SK-N-SH (cell line): ENCODE data around the gene FAT1. TPM values are rescaled to one million over a fixed set of nuclear protein-coding genes. Genes with fewer than 3 reads are reported as not detected.

Experiments
- CTCF ChIA-PET: fragments of 300-600, 350-600 bp; formaldehyde crosslinking; extraction: SDS; loops from one replicate; lab custom pipeline; 2021; lab: Yijun Ruan, JAX
- POLR2A ChIA-PET: fragments of 350-600 bp; sonication (Branson Sonifier 250); formaldehyde crosslinking; extraction: SDS; loops from one replicate; lab custom pipeline; 2020; ENCODE audit warnings: antibody characterized with exemption, inconsistent platforms; lab: Yijun Ruan, JAX
- DNase-seq: peaks from one replicate; pipeline ENCODE4 v3.0.0; 2012
- H2AFZ ChIP-seq: fragments of 200-600 bp; sonication (generic); 2 replicates; pipeline ENCODE4 v1.8.1; 2016; ENCODE audit warnings: antibody characterized with exemption, mild to moderate bottlenecking, low read depth
- H3F3A ChIP-seq: fragments of 200-600 bp; sonication (generic); replicated peaks from 2 replicates; pipeline ENCODE3; 2016; ENCODE audit warnings: antibody characterized with exemption, mild to moderate bottlenecking; ENCODE audit not compliant: insufficient read depth
- H3K27ac ChIP-seq, 2 experiments: fragments of 200-500 bp in 1 of 2; fragments of 200-600 bp in 1 of 2; sonication (Bioruptor generic) in 1 of 2; sonication (generic), shearing (Covaris generic) in 1 of 2; 2 replicates each; pipeline versions ENCODE4 v1.5.1 to v1.6.1; 2014 to 2016; ENCODE audit warnings: low read depth in 2 of 2, inconsistent platforms in 1 of 2, low read length in 1 of 2, mild to moderate bottlenecking in 1 of 2, mixed read lengths in 1 of 2
- H3K27me3 ChIP-seq: fragments of 200-600 bp; sonication (generic), shearing (Covaris generic); 2 replicates; pipeline ENCODE4 v1.6.1; 2016; ENCODE audit warnings: mixed run types; ENCODE audit not compliant: insufficient read depth
- H3K36me3 ChIP-seq, 2 experiments: fragments of 200-500 bp in 1 of 2; fragments of 200-600 bp in 1 of 2; sonication (Bioruptor generic) in 1 of 2; sonication (generic) in 1 of 2; replicated peaks in 1 of 2; 2 replicates each; pipeline versions ENCODE3 to v1.5.1; 2014 to 2016; ENCODE audit warnings: low read length in 1 of 2, mild to moderate bottlenecking in 1 of 2; ENCODE audit not compliant: insufficient read depth in 2 of 2, control insufficient read depth in 1 of 2
- H3K4me1 ChIP-seq, 2 experiments: fragments of 200-500 bp in 1 of 2; fragments of 200-600 bp in 1 of 2; sonication (Bioruptor generic) in 1 of 2; sonication (generic), shearing (Covaris generic) in 1 of 2; 2 replicates each; pipeline versions ENCODE4 v1.5.1 to v1.6.1; 2014 to 2016; ENCODE audit warnings: low read depth in 1 of 2, low read length in 1 of 2, mixed run types in 1 of 2; ENCODE audit not compliant: insufficient read depth in 2 of 2, control insufficient read depth in 1 of 2
- H3K4me2 ChIP-seq: fragments of 200-600 bp; sonication (generic), shearing (Covaris generic); 2 replicates; pipeline ENCODE4 v1.6.1; 2017; ENCODE audit warnings: mixed run types
- H3K4me3 ChIP-seq, 2 experiments: fragments of 200-500 bp in 1 of 2; fragments of 200-600 bp in 1 of 2; sonication (Bioruptor generic) in 1 of 2; sonication (generic), shearing (Covaris generic) in 1 of 2; 2 replicates each; pipeline versions ENCODE4 v1.5.1 to v1.8.1; 2014 to 2016; ENCODE audit warnings: low read depth in 2 of 2, inconsistent platforms in 1 of 2, low read length in 1 of 2, mild to moderate bottlenecking in 1 of 2, mixed read lengths in 1 of 2, moderate library complexity in 1 of 2
- H3K79me2 ChIP-seq: fragments of 200-600 bp; sonication (generic); 2 replicates; pipeline ENCODE4 v1.8.1; 2017; ENCODE audit warnings: mild to moderate bottlenecking; ENCODE audit not compliant: insufficient read depth
- H3K9ac ChIP-seq: fragments of 200-600 bp; sonication (generic); 2 replicates; pipeline ENCODE4 v1.6.1; 2017; ENCODE audit warnings: mixed run types
- H3K9me2 ChIP-seq: fragments of 200-600 bp; sonication (generic); 2 replicates; pipeline ENCODE4 v1.6.1; 2017; ENCODE audit warnings: mixed run types
- H3K9me3 ChIP-seq: fragments of 200-600 bp; sonication (generic); 2 replicates; pipeline ENCODE4 v1.6.1; 2017; ENCODE audit warnings: mixed run types, mild to moderate bottlenecking, moderate library complexity
- H4K20me1 ChIP-seq: fragments of 200-600 bp; sonication (generic); 2 replicates; pipeline ENCODE4 v1.6.1; 2017; ENCODE audit warnings: mild to moderate bottlenecking, mixed run types; ENCODE audit not compliant: insufficient read depth
- ELF1 ChIP-seq: IDR thresholded peaks from 2 replicates; pipeline ENCODE4 v1.4.0; 2012
- MXI1 ChIP-seq: IDR thresholded peaks from 2 replicates; pipeline ENCODE4 v1.6.1; 2012; ENCODE audit warnings: mild to moderate bottlenecking, low read depth, low read length, improper control_type of control experiment
- NFIC ChIP-seq: IDR thresholded peaks from 2 replicates; pipeline ENCODE4 v1.4.0; 2012; ENCODE audit warnings: borderline replicate concordance
- NRF1 ChIP-seq: IDR thresholded peaks from 2 replicates; pipeline ENCODE4 v1.6.1; 2012; ENCODE audit warnings: low read depth, mild to moderate bottlenecking, low read length
- RCOR1 ChIP-seq: fragments of 150-350 bp; IDR thresholded peaks from 2 replicates; pipeline ENCODE4 v1.6.1; 2017; ENCODE audit warnings: antibody characterized with exemption, low read length
- RFX5 ChIP-seq: IDR thresholded peaks from 2 replicates; pipeline ENCODE4 v1.6.1; 2012; ENCODE audit warnings: mild to moderate bottlenecking, improper control_type of control experiment, low read length
- RXRA ChIP-seq: IDR thresholded peaks from 2 replicates; pipeline ENCODE4 v1.4.0; 2012; ENCODE audit warnings: low read depth, mild to moderate bottlenecking, borderline replicate concordance
- SIN3A ChIP-seq: IDR thresholded peaks from 2 replicates; pipeline ENCODE4 v1.6.1; 2012; ENCODE audit warnings: low read depth, mild to moderate bottlenecking, low read length, moderate library complexity, borderline replicate concordance
- SMC3 ChIP-seq: IDR thresholded peaks from 2 replicates; pipeline ENCODE4 v1.6.1; 2012; ENCODE audit warnings: low read depth, low read length, improper control_type of control experiment
- TAF1 ChIP-seq: IDR thresholded peaks from 2 replicates; pipeline ENCODE4 v1.6.1; 2012; ENCODE audit warnings: low read depth, mild to moderate bottlenecking, low read length, moderate library complexity, borderline replicate concordance
- TEAD4 ChIP-seq: IDR thresholded peaks from 2 replicates; pipeline ENCODE4 v1.4.0; 2012; ENCODE audit warnings: mild to moderate bottlenecking, borderline replicate concordance; ENCODE audit not compliant: insufficient read depth
- YY1 ChIP-seq: IDR thresholded peaks from 2 replicates; pipeline ENCODE4 v1.4.0; 2012; ENCODE audit warnings: low read depth, mild to moderate bottlenecking
- WGBS: methylation state at CpG from one replicate; pipeline ENCODE4 v1.1.6; 2017; ENCODE audit warnings: low lambda C conversion rate; 5-methylcytosine and 5-hydroxymethylcytosine counted together
- polyA plus RNA-seq, 3 experiments: library from polyadenylated mRNA; depleted of rRNA; stranded (reverse); fragments of >200 nt; gene quantifications; 2 replicates each; pipeline ENCODE4 v1.2.3, GENCODE V29; 2012
- TF ChIP-seq, protein P1 (sequence below): IDR thresholded peaks from 2 replicates; pipeline ENCODE4 v1.4.0; 2012; ENCODE audit warnings: low read depth
- TF ChIP-seq, protein P2 (sequence below): fragments of 150-350 bp; IDR thresholded peaks from 2 replicates; pipeline ENCODE4 v1.6.1; 2017; ENCODE audit warnings: antibody characterized with exemption, low read length, low read depth, borderline replicate concordance
- TF ChIP-seq, protein P3 (sequence below): fragments of 200-600 bp; sonication (generic); IDR thresholded peaks from 2 replicates; pipeline ENCODE4 v1.6.1; 2017; ENCODE audit warnings: antibody characterized with exemption, mild to moderate bottlenecking, moderate library complexity
- TF ChIP-seq, protein P4 (sequence below): IDR thresholded peaks from 2 replicates; pipeline ENCODE4; 2012
- TF ChIP-seq, protein P5 (sequence below): fragments of 150-350 bp; IDR thresholded peaks from 2 replicates; pipeline ENCODE4 v1.6.1; 2016; ENCODE audit warnings: mild to moderate bottlenecking, low read depth, low read length
- TF ChIP-seq, protein P6 (sequence below): IDR thresholded peaks from 2 replicates; pipeline ENCODE4 v1.6.1; 2012; ENCODE audit warnings: mild to moderate bottlenecking, low read depth, low read length, moderate library complexity

FAT1 gene
- polyA plus RNA-seq, 1 of the 3 experiments (the other 2 are of a cell fraction) = 41.3 TPM

DNA sequence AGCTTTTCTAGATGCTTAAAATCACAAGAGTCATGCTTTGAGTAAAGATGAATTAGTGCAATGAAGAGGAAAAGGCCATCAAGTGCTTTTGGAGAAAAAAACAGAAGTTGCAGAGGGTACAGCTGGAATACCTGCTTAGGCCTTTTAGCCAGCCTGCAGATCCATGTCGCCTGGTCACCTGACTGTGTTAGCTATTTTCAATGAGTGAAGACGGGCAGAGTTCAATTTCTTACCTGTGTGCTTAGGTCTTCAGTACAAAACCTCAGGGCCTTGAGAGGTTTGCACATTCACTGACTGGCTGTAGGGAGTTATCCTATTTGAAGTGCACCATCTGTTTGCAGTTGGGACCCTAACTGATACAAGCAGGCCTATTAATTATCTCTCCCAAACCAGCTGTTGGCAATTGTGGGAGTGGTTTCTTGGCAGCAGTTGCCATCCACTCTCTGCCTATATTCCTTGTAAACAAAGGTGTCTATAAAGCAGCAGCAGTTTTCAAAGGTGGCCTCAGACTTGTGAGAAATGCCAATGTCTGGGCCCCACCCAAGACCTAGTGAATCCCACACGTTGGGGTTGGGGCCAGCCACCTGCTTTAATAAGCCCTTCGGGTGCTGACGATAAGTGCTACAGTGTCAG, 16.3 kb upstream of the FAT1 start:
- Histone ChIP-seq H3K27me3 (no peaks in the 10 kb centered on the region), H3K9me2 (no peaks in the 10 kb centered on the region), H3F3A (peaks cover 8% of the 10 kb centered on the region), H3K4me3 (no peak overlapping the region), H3K9me3 (no peaks in the 10 kb centered on the region), H3K9ac (no peak overlapping the region), H3K27ac (no peak overlapping the region), H3K36me3 (no peaks in the 10 kb centered on the region), H4K20me1 (no peaks in the 10 kb centered on the region), H3K79me2 (no peaks in the 10 kb centered on the region), H2AFZ (no peak overlapping the region), H3K4me2 (no peak overlapping the region), H3K4me1 (no peaks in the 10 kb centered on the region; a peak in 2 of 4 replicates)
- ChIA-PET CTCF (interaction anchor here (0.6 to 2.6 kb wide), 2 partner anchors 14 to 1443 kb away, joined by 3 to 10 read pairs; no protein-coding TSS in a partner anchor), POLR2A (no interaction called here)
- DNase-seq = peak; percentile 42
- 36% methylated on average over 5 of the region's 5 CpGs for WGBS
- TF ChIP-seq TAF1 = no peak
- no peak for TF ChIP-seq YY1
- TF ChIP-seq SMC3 = no peak
- TF ChIP-seq, protein P1, sequence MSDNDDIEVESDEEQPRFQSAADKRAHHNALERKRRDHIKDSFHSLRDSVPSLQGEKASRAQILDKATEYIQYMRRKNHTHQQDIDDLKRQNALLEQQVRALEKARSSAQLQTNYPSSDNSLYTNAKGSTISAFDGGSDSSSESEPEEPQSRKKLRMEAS = no peak
- TF ChIP-seq SIN3A = no peak
- TF ChIP-seq, protein P2, sequence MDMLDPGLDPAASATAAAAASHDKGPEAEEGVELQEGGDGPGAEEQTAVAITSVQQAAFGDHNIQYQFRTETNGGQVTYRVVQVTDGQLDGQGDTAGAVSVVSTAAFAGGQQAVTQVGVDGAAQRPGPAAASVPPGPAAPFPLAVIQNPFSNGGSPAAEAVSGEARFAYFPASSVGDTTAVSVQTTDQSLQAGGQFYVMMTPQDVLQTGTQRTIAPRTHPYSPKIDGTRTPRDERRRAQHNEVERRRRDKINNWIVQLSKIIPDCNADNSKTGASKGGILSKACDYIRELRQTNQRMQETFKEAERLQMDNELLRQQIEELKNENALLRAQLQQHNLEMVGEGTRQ = no peak

DNA sequence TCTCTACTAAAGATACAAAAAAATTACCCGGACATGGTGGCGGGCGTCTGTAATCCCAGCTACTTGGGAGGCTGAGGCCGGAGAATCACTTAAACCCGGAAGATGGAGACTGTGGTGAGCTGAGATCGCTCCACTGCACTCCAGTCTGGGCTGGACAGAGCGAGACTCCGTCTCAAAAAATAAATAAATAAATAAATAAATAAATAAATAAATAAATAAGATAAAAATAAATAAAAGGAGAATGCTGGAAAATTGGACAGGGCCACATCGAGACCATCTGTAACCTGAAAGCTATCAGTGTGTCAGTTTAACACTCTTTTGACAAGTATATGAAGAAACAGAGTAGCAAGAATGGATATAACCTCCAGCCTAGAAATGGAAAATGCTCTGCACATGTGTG, 15.7 kb upstream of the FAT1 start:
- no peaks in the 10 kb centered on the region for H3K36me3 ChIP-seq
- no peaks in the 10 kb centered on the region; a peak in 2 of 4 replicates for H3K4me1 ChIP-seq
- WGBS = 56% methylated on average over 9 of the region's 9 CpGs
- H3K27me3 ChIP-seq = no peaks in the 10 kb centered on the region; the same call in 1 of the 2 replicates
- no peaks in the 10 kb centered on the region for H3K9me2 ChIP-seq
- no peaks in the 10 kb centered on the region for H3K9me3 ChIP-seq
- no peak overlapping the region for H3K4me2 ChIP-seq
- H4K20me1 ChIP-seq = no peaks in the 10 kb centered on the region
- CTCF ChIA-PET = interaction anchor here (0.6 to 2.6 kb wide), 2 partner anchors 14 to 1443 kb away, joined by 3 to 10 read pairs; no protein-coding TSS in a partner anchor
- POLR2A ChIA-PET = no interaction called here
- no peak overlapping the region for H3K9ac ChIP-seq
- no peak overlapping the region for H3K27ac ChIP-seq
- no peaks in the 10 kb centered on the region for H3K79me2 ChIP-seq
- peaks cover 8% of the 10 kb centered on the region for H3F3A ChIP-seq
- no peak overlapping the region for H3K4me3 ChIP-seq
- no peak for DNase-seq
- no peak overlapping the region for H2AFZ ChIP-seq
- TF ChIP-seq, protein P1 = no peak
- TF ChIP-seq TEAD4 (no peak), NFIC (no peak), RXRA (no peak), NRF1 (no peak), RFX5 (no peak), RCOR1 (no peak), MXI1 (no peak), ELF1 (no peak)
- TF ChIP-seq, protein P3, sequence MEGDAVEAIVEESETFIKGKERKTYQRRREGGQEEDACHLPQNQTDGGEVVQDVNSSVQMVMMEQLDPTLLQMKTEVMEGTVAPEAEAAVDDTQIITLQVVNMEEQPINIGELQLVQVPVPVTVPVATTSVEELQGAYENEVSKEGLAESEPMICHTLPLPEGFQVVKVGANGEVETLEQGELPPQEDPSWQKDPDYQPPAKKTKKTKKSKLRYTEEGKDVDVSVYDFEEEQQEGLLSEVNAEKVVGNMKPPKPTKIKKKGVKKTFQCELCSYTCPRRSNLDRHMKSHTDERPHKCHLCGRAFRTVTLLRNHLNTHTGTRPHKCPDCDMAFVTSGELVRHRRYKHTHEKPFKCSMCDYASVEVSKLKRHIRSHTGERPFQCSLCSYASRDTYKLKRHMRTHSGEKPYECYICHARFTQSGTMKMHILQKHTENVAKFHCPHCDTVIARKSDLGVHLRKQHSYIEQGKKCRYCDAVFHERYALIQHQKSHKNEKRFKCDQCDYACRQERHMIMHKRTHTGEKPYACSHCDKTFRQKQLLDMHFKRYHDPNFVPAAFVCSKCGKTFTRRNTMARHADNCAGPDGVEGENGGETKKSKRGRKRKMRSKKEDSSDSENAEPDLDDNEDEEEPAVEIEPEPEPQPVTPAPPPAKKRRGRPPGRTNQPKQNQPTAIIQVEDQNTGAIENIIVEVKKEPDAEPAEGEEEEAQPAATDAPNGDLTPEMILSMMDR = no peak
- TF ChIP-seq, protein P4, sequence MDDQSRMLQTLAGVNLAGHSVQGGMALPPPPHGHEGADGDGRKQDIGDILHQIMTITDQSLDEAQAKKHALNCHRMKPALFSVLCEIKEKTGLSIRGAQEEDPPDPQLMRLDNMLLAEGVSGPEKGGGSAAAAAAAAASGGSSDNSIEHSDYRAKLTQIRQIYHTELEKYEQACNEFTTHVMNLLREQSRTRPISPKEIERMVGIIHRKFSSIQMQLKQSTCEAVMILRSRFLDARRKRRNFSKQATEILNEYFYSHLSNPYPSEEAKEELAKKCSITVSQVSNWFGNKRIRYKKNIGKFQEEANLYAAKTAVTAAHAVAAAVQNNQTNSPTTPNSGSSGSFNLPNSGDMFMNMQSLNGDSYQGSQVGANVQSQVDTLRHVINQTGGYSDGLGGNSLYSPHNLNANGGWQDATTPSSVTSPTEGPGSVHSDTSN = no peak
- TF ChIP-seq, protein P5, sequence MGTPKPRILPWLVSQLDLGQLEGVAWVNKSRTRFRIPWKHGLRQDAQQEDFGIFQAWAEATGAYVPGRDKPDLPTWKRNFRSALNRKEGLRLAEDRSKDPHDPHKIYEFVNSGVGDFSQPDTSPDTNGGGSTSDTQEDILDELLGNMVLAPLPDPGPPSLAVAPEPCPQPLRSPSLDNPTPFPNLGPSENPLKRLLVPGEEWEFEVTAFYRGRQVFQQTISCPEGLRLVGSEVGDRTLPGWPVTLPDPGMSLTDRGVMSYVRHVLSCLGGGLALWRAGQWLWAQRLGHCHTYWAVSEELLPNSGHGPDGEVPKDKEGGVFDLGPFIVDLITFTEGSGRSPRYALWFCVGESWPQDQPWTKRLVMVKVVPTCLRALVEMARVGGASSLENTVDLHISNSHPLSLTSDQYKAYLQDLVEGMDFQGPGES = no peak
- TF ChIP-seq, protein P6, sequence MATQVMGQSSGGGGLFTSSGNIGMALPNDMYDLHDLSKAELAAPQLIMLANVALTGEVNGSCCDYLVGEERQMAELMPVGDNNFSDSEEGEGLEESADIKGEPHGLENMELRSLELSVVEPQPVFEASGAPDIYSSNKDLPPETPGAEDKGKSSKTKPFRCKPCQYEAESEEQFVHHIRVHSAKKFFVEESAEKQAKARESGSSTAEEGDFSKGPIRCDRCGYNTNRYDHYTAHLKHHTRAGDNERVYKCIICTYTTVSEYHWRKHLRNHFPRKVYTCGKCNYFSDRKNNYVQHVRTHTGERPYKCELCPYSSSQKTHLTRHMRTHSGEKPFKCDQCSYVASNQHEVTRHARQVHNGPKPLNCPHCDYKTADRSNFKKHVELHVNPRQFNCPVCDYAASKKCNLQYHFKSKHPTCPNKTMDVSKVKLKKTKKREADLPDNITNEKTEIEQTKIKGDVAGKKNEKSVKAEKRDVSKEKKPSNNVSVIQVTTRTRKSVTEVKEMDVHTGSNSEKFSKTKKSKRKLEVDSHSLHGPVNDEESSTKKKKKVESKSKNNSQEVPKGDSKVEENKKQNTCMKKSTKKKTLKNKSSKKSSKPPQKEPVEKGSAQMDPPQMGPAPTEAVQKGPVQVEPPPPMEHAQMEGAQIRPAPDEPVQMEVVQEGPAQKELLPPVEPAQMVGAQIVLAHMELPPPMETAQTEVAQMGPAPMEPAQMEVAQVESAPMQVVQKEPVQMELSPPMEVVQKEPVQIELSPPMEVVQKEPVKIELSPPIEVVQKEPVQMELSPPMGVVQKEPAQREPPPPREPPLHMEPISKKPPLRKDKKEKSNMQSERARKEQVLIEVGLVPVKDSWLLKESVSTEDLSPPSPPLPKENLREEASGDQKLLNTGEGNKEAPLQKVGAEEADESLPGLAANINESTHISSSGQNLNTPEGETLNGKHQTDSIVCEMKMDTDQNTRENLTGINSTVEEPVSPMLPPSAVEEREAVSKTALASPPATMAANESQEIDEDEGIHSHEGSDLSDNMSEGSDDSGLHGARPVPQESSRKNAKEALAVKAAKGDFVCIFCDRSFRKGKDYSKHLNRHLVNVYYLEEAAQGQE = no peak
